ENCODE results near the gene ATP9B. TPM values are rescaled to one million over a fixed set of nuclear protein-coding genes. Genes with fewer than 3 reads are reported as not detected.

Gene ATP9B
- total and polyA plus RNA-seq, 12 donors, result 6.7 to 19.7 (median 14.5) TPM

DNA sequence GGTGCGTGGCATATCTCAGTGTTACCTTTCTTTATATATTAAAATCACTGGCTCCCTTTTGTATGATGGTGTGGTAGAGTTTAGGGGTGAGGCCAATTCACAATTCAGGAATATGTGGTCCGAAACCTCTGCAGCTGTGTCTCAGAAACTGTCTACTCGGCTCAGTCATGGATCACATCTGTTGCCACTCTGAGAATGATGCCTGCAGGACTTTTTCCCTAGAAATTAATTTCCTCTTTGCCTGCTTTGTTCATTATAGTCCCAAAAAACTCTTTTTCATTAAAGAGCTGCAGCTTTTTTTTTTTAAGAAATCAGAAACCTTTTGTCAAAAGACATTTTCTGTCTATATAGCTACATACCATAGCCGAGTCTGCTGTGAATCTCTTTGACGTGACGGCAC, 221.7 kb downstream of the ATP9B start:
- Histone ChIP-seq H3K36me3 (peaks cover 0 to 31% (median 0%) of the 10 kb centered on the region in 9 donors), H3K4me3 (no peak overlapping the region), H3K4me1 (no peaks in the 10 kb centered on the region), H3K27me3 (no peaks in the 10 kb centered on the region), H3K27ac (no peak overlapping the region), H3K9me3 (peaks cover 0 to 8% (median 0%) of the 10 kb centered on the region in 11 donors)
- intact Hi-C loops (cut with DNase I), result no loop called here
- TF ChIP-seq, protein P1, sequence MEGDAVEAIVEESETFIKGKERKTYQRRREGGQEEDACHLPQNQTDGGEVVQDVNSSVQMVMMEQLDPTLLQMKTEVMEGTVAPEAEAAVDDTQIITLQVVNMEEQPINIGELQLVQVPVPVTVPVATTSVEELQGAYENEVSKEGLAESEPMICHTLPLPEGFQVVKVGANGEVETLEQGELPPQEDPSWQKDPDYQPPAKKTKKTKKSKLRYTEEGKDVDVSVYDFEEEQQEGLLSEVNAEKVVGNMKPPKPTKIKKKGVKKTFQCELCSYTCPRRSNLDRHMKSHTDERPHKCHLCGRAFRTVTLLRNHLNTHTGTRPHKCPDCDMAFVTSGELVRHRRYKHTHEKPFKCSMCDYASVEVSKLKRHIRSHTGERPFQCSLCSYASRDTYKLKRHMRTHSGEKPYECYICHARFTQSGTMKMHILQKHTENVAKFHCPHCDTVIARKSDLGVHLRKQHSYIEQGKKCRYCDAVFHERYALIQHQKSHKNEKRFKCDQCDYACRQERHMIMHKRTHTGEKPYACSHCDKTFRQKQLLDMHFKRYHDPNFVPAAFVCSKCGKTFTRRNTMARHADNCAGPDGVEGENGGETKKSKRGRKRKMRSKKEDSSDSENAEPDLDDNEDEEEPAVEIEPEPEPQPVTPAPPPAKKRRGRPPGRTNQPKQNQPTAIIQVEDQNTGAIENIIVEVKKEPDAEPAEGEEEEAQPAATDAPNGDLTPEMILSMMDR (IDR thresholded peaks at IDR 0.05), result no peak
- DNase-seq (no peak), ATAC-seq (no peak)
- 94% methylated on average over 6 of the region's 6 CpGs for WGBS, 2 donors

DNA sequence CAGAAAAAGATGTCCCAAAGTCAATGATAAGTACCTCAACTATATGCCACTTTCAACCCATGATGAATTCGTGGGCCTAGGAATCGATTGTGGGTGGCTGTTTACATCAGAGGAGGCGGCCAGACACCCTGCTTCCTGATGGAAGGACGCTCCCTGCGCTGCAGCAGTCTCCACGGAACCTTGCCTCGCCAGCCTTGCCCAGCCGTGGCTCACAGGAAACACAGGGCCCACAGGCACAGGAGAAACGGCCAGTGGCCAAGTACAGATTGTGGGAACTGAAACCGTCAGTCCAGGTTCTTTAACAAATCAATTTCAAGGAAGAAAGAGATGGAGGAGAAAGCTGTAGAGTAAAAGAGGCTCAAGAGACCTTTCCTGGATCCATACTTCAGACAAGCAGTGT, 225.0 kb downstream of the ATP9B start:
- ATAC-seq (no peak), DNase-seq (no peak)
- no peaks in the 10 kb centered on the region for H3K9me3 ChIP-seq
- no peaks in the 10 kb centered on the region for H3K4me1 ChIP-seq
- intact Hi-C loops (cut with DNase I), result no loop called here
- WGBS, 2 donors, result 89 to 91% methylated on average over 10 of the region's 10 CpGs
- H3K36me3 ChIP-seq, result peaks cover 0 to 34% (median 0%) of the 10 kb centered on the region in 9 donors
- H3K27me3 ChIP-seq, result no peaks in the 10 kb centered on the region
- TF ChIP-seq, protein P1 (IDR thresholded peaks at IDR 0.05), result no peak
- no peak overlapping the region for H3K4me3 ChIP-seq
- H3K27ac ChIP-seq, result no peak overlapping the region

DNA sequence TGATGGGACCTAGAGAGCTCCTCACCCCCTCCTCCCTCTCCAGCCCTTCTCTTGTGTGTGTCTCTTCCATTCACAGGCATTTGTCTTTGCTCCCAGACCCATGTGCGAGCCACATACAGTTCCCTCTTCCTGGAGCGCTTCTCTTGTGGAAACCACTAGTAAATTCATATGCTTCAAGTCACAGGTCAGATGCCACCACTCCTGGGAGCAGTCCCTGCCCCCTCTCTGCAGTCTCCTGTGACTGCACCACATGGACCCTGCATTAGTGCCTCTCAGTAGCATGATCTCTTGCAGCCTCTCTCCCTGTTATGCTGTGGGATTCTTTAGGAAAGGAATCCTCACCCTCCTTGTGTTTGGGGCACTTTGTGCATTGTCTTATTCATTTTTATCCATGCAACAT, 230.1 kb downstream of the ATP9B start:
- Histone ChIP-seq H3K4me3 (no peak overlapping the region), H3K36me3 (peaks cover 0 to 42% (median 5%) of the 10 kb centered on the region in 9 donors), H3K27me3 (no peaks in the 10 kb centered on the region), H3K9me3 (no peaks in the 10 kb centered on the region), H3K27ac (no peak overlapping the region), H3K4me1 (no peaks in the 10 kb centered on the region)
- 96 to 98% methylated on average over 2 of the region's 2 CpGs for WGBS, 2 donors
- intact Hi-C loops (cut with DNase I), result no loop called here
- no peak for ATAC-seq
- no peak for DNase-seq
- TF ChIP-seq, protein P1 (IDR thresholded peaks at IDR 0.05), result no peak

DNA sequence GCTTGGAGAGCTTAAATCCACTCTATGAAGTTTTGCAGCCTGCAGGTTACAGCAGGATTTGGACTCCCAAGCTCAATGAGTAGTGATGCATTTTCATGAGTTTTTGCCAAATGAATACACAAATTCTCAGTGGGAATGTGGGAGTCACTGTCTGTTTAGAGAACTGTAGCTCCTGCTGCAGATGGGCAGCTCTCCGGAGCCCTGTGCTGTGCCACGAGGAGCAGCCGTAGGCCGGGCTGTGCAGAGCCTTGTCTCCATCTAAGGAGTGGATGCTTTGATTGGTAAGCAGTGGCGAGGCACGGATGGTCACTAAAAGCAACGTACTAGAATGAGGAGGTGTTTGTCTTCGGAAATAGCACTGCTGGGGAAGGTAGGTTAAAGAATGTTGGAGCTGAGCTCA, 230.5 kb downstream of the ATP9B start:
- no peaks in the 10 kb centered on the region for H3K4me1 ChIP-seq
- no peak overlapping the region for H3K27ac ChIP-seq
- H3K4me3 ChIP-seq, result no peak overlapping the region
- intact Hi-C loops (cut with DNase I), result no loop called here
- no peaks in the 10 kb centered on the region for H3K27me3 ChIP-seq
- no peaks in the 10 kb centered on the region for H3K9me3 ChIP-seq
- WGBS, 2 donors, result 96 to 97% methylated on average over 8 of the region's 8 CpGs
- peaks cover 0 to 42% (median 9%) of the 10 kb centered on the region in 9 donors for H3K36me3 ChIP-seq
- TF ChIP-seq, protein P1 (IDR thresholded peaks at IDR 0.05), result no peak
- DNase-seq (no peak), ATAC-seq (no peak)
